ENCODE measurements around the gene SLC6A1. TPM values are rescaled to one million over a fixed set of nuclear protein-coding genes. Genes with fewer than 3 reads are reported as not detected.

The SLC6A1 gene
- total and polyA plus RNA-seq, 2 of the 13 experiments (the other 11 are each of a cell fraction or from before 2014, with no cell fraction given): not detected

GRCh38 chr3:11088831-11089230 is 96.3 kb downstream of the SLC6A1 start:
- Histone ChIP-seq H4K20me1 (ENCODE audit: insufficient read depth, low read length) (no peaks in the 10 kb centered on the region), H2AFZ (ENCODE audit: low read length) (no peak overlapping the region), H3K4me2 (ENCODE audit: low read depth, low read length) (no peak overlapping the region), H3K79me2 (ENCODE audit: insufficient read depth, low read length) (no peaks in the 10 kb centered on the region), H3K9me3 (ENCODE audit: low read length) (no peaks in the 10 kb centered on the region), H3K36me3 (replicated peaks in 1 of 2; ENCODE audit: control insufficient read depth in 1 of 2, insufficient read depth in 2 of 2, low read length in 2 of 2) (no peaks in the 10 kb centered on the region), H3K4me1 (ENCODE audit: insufficient read depth, low read length) (no peaks in the 10 kb centered on the region), H3K27me3 (ENCODE audit: control insufficient read depth in 1 of 2, insufficient read depth in 2 of 2, low read length in 2 of 2) (peaks cover 2 to 40% of the 10 kb centered on the region in 2 experiments; a peak in 3 of 5 replicates), H3K27ac (ENCODE audit: extremely low read length, insufficient read depth, low read length) (no peak overlapping the region), H3K9ac (ENCODE audit: insufficient read depth, low read depth, low read length) (no peak overlapping the region), H3K4me3 (replicated peaks in 1 of 3; ENCODE audit: insufficient read depth in 1 of 3, low read depth in 2 of 3, low read length in 3 of 3) (no peak overlapping the region)
- 0% methylated on average over 4 of the region's 4 CpGs for WGBS (ENCODE audit: low lambda C conversion rate)
- no peak for FAIRE-seq
- ChIA-PET CTCF (ENCODE audit: low intra/inter-chr PET ratio, low total read pairs) (no interaction called here), POLR2A (no interaction called here)
- intact Hi-C loops (cut with micrococcal nuclease; ENCODE audit: unreplicated experiment): no loop called here
- no peak for DNase-seq (ENCODE audit: low spot score)
- no peak for ATAC-seq
- TF ChIP-seq TCF12 (IDR thresholded peaks at IDR 0.05) (no peak), TCF12 (CRISPR knock-in tag; IDR thresholded peaks at IDR 0.05) (no peak), GLMP (CRISPR knock-in tag; IDR thresholded peaks at IDR 0.05; ENCODE audit: borderline replicate concordance) (no peak), GATAD1 (CRISPR knock-in tag; IDR thresholded peaks at IDR 0.05) (no peak)
- in situ Hi-C loops (cut with HindIII; ENCODE audit: extremely low pct_ligation_motif_present, low pct_unique_long_range_greater_than_20kb): no loop called here
- BruUV-seq (replicated peaks): no TSS peak

Other genes with a start within 250 kb of the SLC6A1 start
- 16.4 and 34.5 TPM in 2 replicates for gene SLC6A11, start 176.5 kb upstream of the SLC6A1 start, total RNA-seq (2016; rRNA removed; fragmentation: Illumina TruSeq; extraction: Trizol)
- 17.9 and 30.4 TPM in 2 replicates for gene SLC6A11, start 176.5 kb upstream of the SLC6A1 start, polyA plus RNA-seq (2011; rRNA removed)
- gene HRH1, start 161.7 kb downstream of the SLC6A1 start, total RNA-seq (2016; rRNA removed; fragmentation: Illumina TruSeq; extraction: Trizol): not detected in 2 replicates
- not detected in 2 replicates for gene HRH1, start 161.7 kb downstream of the SLC6A1 start, polyA plus RNA-seq (2011; rRNA removed)

Measured in HepG2 (cell line).